Endothelial cell of umbilical vein (primary cell): Measurements from ENCODE around the gene TFAM.

Source experiments
- CTCF ChIP-seq, 2 donors: IDR thresholded peaks; 1 replicate in 1 of 2; 2 replicates in 1 of 2; pipeline ENCODE4 v1.5.1; 2011; ENCODE audit warnings: low read length in 2 of 2, mild to moderate bottlenecking in 2 of 2, moderate library complexity in 2 of 2, control low read depth in 1 of 2, inconsistent platforms in 1 of 2, low read depth in 1 of 2; ENCODE audit not compliant: insufficient read depth in 1 of 2; ENCODE audit errors: extremely low read depth in 1 of 2
- EZH2 ChIP-seq: IDR thresholded peaks from 2 replicates; pipeline ENCODE4 v1.6.1; 2012; ENCODE audit warnings: borderline replicate concordance, low read depth, mild to moderate bottlenecking, moderate library complexity, low read length, inconsistent platforms; ENCODE audit not compliant: severe bottlenecking
- JUN ChIP-seq: IDR thresholded peaks from 2 replicates; pipeline ENCODE4 v1.6.1; 2011; ENCODE audit warnings: borderline replicate concordance, low read depth; ENCODE audit not compliant: insufficient read length, insufficient read depth
- MAX ChIP-seq: IDR thresholded peaks from 2 replicates; pipeline ENCODE4 v1.6.1; 2011; ENCODE audit not compliant: insufficient read depth, insufficient read length
- POLR2AphosphoS5 ChIP-seq: IDR thresholded peaks from 2 replicates; pipeline ENCODE4 v1.6.1; 2012; ENCODE audit warnings: low read depth, mild to moderate bottlenecking, control low read depth, low read length, moderate library complexity; ENCODE audit not compliant: insufficient read depth

- no peak for TF ChIP-seq MAX
- TF ChIP-seq JUN: no peak
- no peak for TF ChIP-seq CTCF (IDR thresholded peaks at IDR 0.05; ENCODE audit: extremely low read depth in 1 of 2, insufficient read depth in 1 of 2, low read depth in 1 of 2, low read length in 2 of 2)
- TF ChIP-seq EZH2: no peak
- no peak for TF ChIP-seq POLR2AphosphoS5
Observed at GRCh38 chr10:58367069-58367468, 18.1 kb upstream of the TFAM start.
